Measurements from ENCODE around the gene SDCBP2. TPM values are rescaled to one million over a fixed set of nuclear protein-coding genes. Genes with fewer than 3 reads are reported as not detected.

The SDCBP2 gene
- total and polyA plus RNA-seq, 2 of the 8 experiments (the other 6 are each of a cell fraction or from before 2014, with no cell fraction given), result 4.2 to 6.7 TPM

- Histone ChIP-seq H4K91ac (replicated peaks; ENCODE audit: insufficient read length, low read length) (no peak overlapping the region), H3K27me3 (replicated peaks in 1 of 4; ENCODE audit: control insufficient read depth in 3 of 4, extremely low read depth in 1 of 4, insufficient read depth in 3 of 4, low read length in 3 of 4) (no peaks in the 10 kb centered on the region), H2BK20ac (ENCODE audit: low read length) (no peak overlapping the region), H3K4me1 (replicated peaks in 1 of 4; ENCODE audit: control insufficient read depth in 3 of 4, insufficient read depth in 4 of 4, low read length in 3 of 4) (peaks cover 0 to 9% (median 1%) of the 10 kb centered on the region in 4 experiments; a peak in 6 of 7 replicates), H2BK120ac (replicated peaks; ENCODE audit: low read depth, low read length) (no peak overlapping the region), H3K9me3 (ENCODE audit: insufficient read depth in 2 of 2, low read depth in 1 of 2, low read length in 1 of 2) (no peaks in the 10 kb centered on the region), H2AK5ac (ENCODE audit: low read depth, low read length) (no peak overlapping the region), H4K8ac (ENCODE audit: extremely low read depth, insufficient read depth, low read length) (no peak overlapping the region), H3K23ac (ENCODE audit: insufficient read length) (no peak overlapping the region), H3K4ac (replicated peaks; ENCODE audit: insufficient read length, low read depth, low read length) (no peak overlapping the region), H3K4me3 (ENCODE audit: extremely low read depth in 1 of 4, insufficient read depth in 2 of 4, low read depth in 3 of 4, low read length in 4 of 4) (no peak overlapping the region), H2BK5ac (ENCODE audit: low read depth, low read length) (no peak overlapping the region), H3K23me2 (ENCODE audit: low read depth, low read length) (no peaks in the 10 kb centered on the region), H3K79me2 (ENCODE audit: control insufficient read depth in 1 of 2, insufficient read depth in 2 of 2, low read length in 2 of 2) (no peaks in the 10 kb centered on the region), H3K79me1 (ENCODE audit: low read depth, low read length) (no peaks in the 10 kb centered on the region), H3K27ac (ENCODE audit: low read depth, low read length) (no peak overlapping the region), H4K20me1 (replicated peaks in 1 of 2; ENCODE audit: control insufficient read depth in 1 of 2, insufficient read depth in 2 of 2, low read length in 2 of 2) (no peaks in the 10 kb centered on the region), H2AFZ (ENCODE audit: low read length) (no peak overlapping the region), H3K56ac (replicated peaks; ENCODE audit: insufficient read length, low read depth, low read length) (no peak overlapping the region), H3K9ac (replicated peaks in 1 of 4; ENCODE audit: extremely low read depth in 1 of 4, low read depth in 3 of 4, low read length in 3 of 4) (no peak overlapping the region), H4K5ac (ENCODE audit: insufficient read length, low read depth, low read length) (no peak overlapping the region), H3K14ac (ENCODE audit: insufficient read length) (no peak overlapping the region), H3K18ac (ENCODE audit: extremely low read depth, low read length) (no peak overlapping the region), H2BK12ac (ENCODE audit: low read depth, low read length) (no peak overlapping the region), H2BK15ac (ENCODE audit: low read length) (no peak overlapping the region), H3K4me2 (ENCODE audit: insufficient read depth in 1 of 2, low read depth in 2 of 2, low read length in 2 of 2) (no peak overlapping the region), H3K36me3 (ENCODE audit: control insufficient read depth in 2 of 4, insufficient read depth in 4 of 4, low read length in 3 of 4) (no peaks in the 10 kb centered on the region; a peak in 1 of 8 replicates)
- ChIA-PET POLR2A (ENCODE audit: partially characterized antibody) (interaction anchor here (0.8 to 1.1 kb wide), 2 partner anchors 20 to 24 kb away, joined by 3 read pairs; no protein-coding TSS in a partner anchor), CTCF (ENCODE audit: partially characterized antibody) (interaction anchor here (0.5 to 2.2 kb wide), 8 partner anchors 8 to 131 kb away, joined by 3 to 11 read pairs (median 3); no protein-coding TSS in a partner anchor)
- DNase-seq (ENCODE audit: low read depth in 1 of 2, low spot score in 2 of 2), result no peak
- no peak for FAIRE-seq
- whole genome bisulfite sequencing, 2 experiments (ENCODE audit: extremely low coverage in 1 of 2, insufficient coverage in 1 of 2, insufficient read length in 1 of 2, insufficient replicate concordance in 2 of 2, low coverage in 1 of 2, low lambda C conversion rate in 2 of 2, missing lambda C conversion rate in 1 of 2), result 91% methylated on average over 19 of the region's 24 CpGs; no CpG with 5 or more reads in 1 of the 2 experiments
- no peak for TF ChIP-seq MAX (IDR thresholded peaks at IDR 0.05)
- TF ChIP-seq EP300 (IDR thresholded peaks at IDR 0.05; ENCODE audit: borderline replicate concordance in 1 of 2, low read depth in 2 of 2, low read length in 2 of 2), result no peak
- no peak for TF ChIP-seq CHD2 (IDR thresholded peaks at IDR 0.05; ENCODE audit: low read length)
- no peak for TF ChIP-seq RAD21 (IDR thresholded peaks at IDR 0.05 in 1 of 2, conservative IDR thresholded peaks at IDR 0.05 in 1 of 2; ENCODE audit: low read depth in 2 of 2, low read length in 2 of 2)
- TF ChIP-seq HDAC2 (IDR thresholded peaks at IDR 0.05; ENCODE audit: borderline replicate concordance in 1 of 2, low read depth in 2 of 2, low read length in 2 of 2), result no peak
- TF ChIP-seq NANOG (IDR thresholded peaks at IDR 0.05; ENCODE audit: insufficient read depth, low read depth, low read length, poor library complexity, severe bottlenecking), result no peak
- no peak for TF ChIP-seq TAF1 (IDR thresholded peaks at IDR 0.05; ENCODE audit: low read depth, low read length)
- TF ChIP-seq SIX5 (IDR thresholded peaks at IDR 0.05; ENCODE audit: low read depth, low read length), result no peak
- no peak for TF ChIP-seq CTCF (IDR thresholded peaks at IDR 0.05; ENCODE audit: control extremely low read depth in 1 of 3, insufficient read depth in 1 of 3, low read depth in 1 of 3, low read length in 3 of 3)
- TF ChIP-seq GTF2F1 (IDR thresholded peaks at IDR 0.05; ENCODE audit: borderline replicate concordance, low read depth, low read length), result no peak
These were observed 23.2 kb downstream of the SDCBP2 start for GRCh38 chr20:1305712-1306111.

Data from H1 (cell line).